Caco-2 (cell line): ENCODE data around the gene ATP9B. TPM values are rescaled to one million over a fixed set of nuclear protein-coding genes. Genes with fewer than 3 reads are reported as not detected.

ENCODE experiments used
- BruUV-seq: library from RNA; stranded (reverse); fragments of 400-500 nt; replicated peaks from 2 replicates; lab custom pipeline; 2021; lab: Mats Ljungman, UMichigan
- CTCF ChIA-PET: fragments of 300-600 bp; sonication (Branson Sonifier 250); formaldehyde crosslinking; loops from one replicate; lab custom pipeline; 2022; ENCODE audit warnings: antibody characterized with exemption; lab: Charles Lee
- POLR2A ChIA-PET: fragments of 300-600 bp; sonication (Branson Sonifier 250); formaldehyde crosslinking; loops from one replicate; lab custom pipeline; 2022; ENCODE audit warnings: antibody characterized with exemption; lab: Charles Lee
- DNase-seq, 2 experiments: peaks; one replicate each; pipeline versions ENCODE4 v3.0.0 to v3.0.0-alpha.2; 2020 to 2022
- H3K27me3 ChIP-seq: replicated peaks from 2 replicates; pipeline ENCODE4 v1.6.0; 2011; ENCODE audit warnings: low read length; ENCODE audit not compliant: control insufficient read depth, insufficient read depth
- H3K36me3 ChIP-seq: 2 replicates; pipeline ENCODE4 v1.5.1; 2011; ENCODE audit warnings: low read length; ENCODE audit not compliant: control insufficient read depth, insufficient read depth
- H3K4me1 ChIP-seq: fragments of 250-450 bp; sonication (Bioruptor Pico); 2 replicates; pipeline ENCODE4 v1.5.1; 2020; ENCODE audit warnings: mild to moderate bottlenecking
- H3K4me3 ChIP-seq: 2 replicates; pipeline ENCODE4 v1.5.1; 2011; ENCODE audit warnings: low read depth, mild to moderate bottlenecking, control low read depth, low read length
- H3K9me3 ChIP-seq: fragments of 250-450 bp; sonication (Bioruptor Pico); 2 replicates; pipeline ENCODE4 v1.5.1; 2020; ENCODE audit warnings: mild to moderate bottlenecking, moderate library complexity
- H3K27ac Mint-ChIP-seq: one replicate; pipeline ENCODE4 v1.8.0; 2022; ENCODE audit warnings: mixed read lengths; ENCODE audit not compliant: unreplicated experiment
- H3K27me3 Mint-ChIP-seq: one replicate; pipeline ENCODE4 v1.8.0; 2022; ENCODE audit warnings: mixed read lengths; ENCODE audit not compliant: insufficient read depth, unreplicated experiment
- H3K36me3 Mint-ChIP-seq: one replicate; pipeline ENCODE4 v1.8.0; 2022; ENCODE audit warnings: mild to moderate bottlenecking, mixed read lengths; ENCODE audit not compliant: insufficient read depth, unreplicated experiment
- H3K4me1 Mint-ChIP-seq: one replicate; pipeline ENCODE4 v1.8.0; 2022; ENCODE audit warnings: low read depth, mixed read lengths; ENCODE audit not compliant: unreplicated experiment
- H3K4me3 Mint-ChIP-seq: one replicate; pipeline ENCODE4 v1.8.0; 2022; ENCODE audit warnings: mild to moderate bottlenecking, moderate library complexity, mixed read lengths; ENCODE audit not compliant: unreplicated experiment
- H3K9me3 Mint-ChIP-seq: one replicate; pipeline ENCODE4 v1.8.0; 2022; ENCODE audit warnings: mixed read lengths; ENCODE audit not compliant: unreplicated experiment
- intact Hi-C: fragments of 100-400 bp; cut with micrococcal nuclease; formaldehyde crosslinking; loops from one replicate; pipeline ENCODE4 v1.10.0; 2022; ENCODE audit not compliant: unreplicated experiment
- total RNA-seq: library from RNA; stranded (reverse); gene quantifications from 2 replicates; pipeline ENCODE4 v1.2.3, GENCODE V29; 2022
- TF ChIP-seq, protein P1 (sequence below), 2 experiments: fragments of 200-600 bp in 1 of 2; IDR thresholded peaks; 1 replicate in 1 of 2; 2 replicates in 1 of 2; pipeline versions ENCODE4 v1.5.1 to v1.8.0; 2011 to 2022; ENCODE audit warnings: antibody characterized with exemption in 1 of 2, control low read depth in 1 of 2, inconsistent platforms in 1 of 2, low read depth in 1 of 2, low read length in 1 of 2, mild to moderate bottlenecking in 1 of 2, moderate library complexity in 1 of 2; ENCODE audit not compliant: insufficient read depth in 1 of 2, severe bottlenecking in 1 of 2, unreplicated experiment in 1 of 2

The ATP9B gene
- total RNA-seq, 1 experiment from 2014 or later = 15.8 TPM

DNA sequence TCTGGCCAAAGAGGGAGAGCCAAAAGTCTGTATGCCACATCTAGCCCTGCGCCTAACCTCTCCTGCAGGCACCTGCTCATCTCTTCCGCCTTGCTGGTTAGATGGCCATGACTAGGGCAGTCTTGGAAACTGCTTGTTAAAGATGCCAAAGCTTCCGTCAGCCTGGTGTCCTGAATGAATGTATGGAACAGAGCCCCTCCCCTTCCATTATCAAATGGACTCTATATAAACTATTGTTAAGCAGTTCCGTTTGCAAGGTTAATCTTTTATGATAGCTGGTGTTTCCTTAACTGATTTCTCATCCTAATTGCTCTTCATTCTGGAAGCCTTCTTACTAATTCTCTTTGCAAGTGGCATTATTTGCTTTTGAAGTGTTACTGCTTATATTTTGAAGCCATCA lies 87.1 kb downstream of the ATP9B start:
- peaks cover 22% of the 10 kb centered on the region for H3K36me3 Mint-ChIP-seq
- no peak overlapping the region for H3K4me3 Mint-ChIP-seq
- intact Hi-C loops = no loop called here
- BruUV-seq = no TSS peak
- H3K4me1 ChIP-seq = no peaks in the 10 kb centered on the region
- TF ChIP-seq, protein P1, sequence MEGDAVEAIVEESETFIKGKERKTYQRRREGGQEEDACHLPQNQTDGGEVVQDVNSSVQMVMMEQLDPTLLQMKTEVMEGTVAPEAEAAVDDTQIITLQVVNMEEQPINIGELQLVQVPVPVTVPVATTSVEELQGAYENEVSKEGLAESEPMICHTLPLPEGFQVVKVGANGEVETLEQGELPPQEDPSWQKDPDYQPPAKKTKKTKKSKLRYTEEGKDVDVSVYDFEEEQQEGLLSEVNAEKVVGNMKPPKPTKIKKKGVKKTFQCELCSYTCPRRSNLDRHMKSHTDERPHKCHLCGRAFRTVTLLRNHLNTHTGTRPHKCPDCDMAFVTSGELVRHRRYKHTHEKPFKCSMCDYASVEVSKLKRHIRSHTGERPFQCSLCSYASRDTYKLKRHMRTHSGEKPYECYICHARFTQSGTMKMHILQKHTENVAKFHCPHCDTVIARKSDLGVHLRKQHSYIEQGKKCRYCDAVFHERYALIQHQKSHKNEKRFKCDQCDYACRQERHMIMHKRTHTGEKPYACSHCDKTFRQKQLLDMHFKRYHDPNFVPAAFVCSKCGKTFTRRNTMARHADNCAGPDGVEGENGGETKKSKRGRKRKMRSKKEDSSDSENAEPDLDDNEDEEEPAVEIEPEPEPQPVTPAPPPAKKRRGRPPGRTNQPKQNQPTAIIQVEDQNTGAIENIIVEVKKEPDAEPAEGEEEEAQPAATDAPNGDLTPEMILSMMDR (IDR thresholded peaks at IDR 0.05; ENCODE audit: insufficient read depth in 1 of 2, low read depth in 1 of 2, low read length in 1 of 2, severe bottlenecking in 1 of 2, unreplicated experiment in 1 of 2) = no peak
- CTCF ChIA-PET = no interaction called here
- peaks cover 9% of the 10 kb centered on the region for H3K4me1 Mint-ChIP-seq
- POLR2A ChIA-PET = no interaction called here
- H3K27me3 Mint-ChIP-seq = no peaks in the 10 kb centered on the region
- no peaks in the 10 kb centered on the region for H3K9me3 Mint-ChIP-seq
- H3K27ac Mint-ChIP-seq = no peak overlapping the region
- no peaks in the 10 kb centered on the region for H3K36me3 ChIP-seq
- DNase-seq = no peak
- H3K27me3 ChIP-seq = no peaks in the 10 kb centered on the region
- H3K9me3 ChIP-seq = no peaks in the 10 kb centered on the region
- H3K4me3 ChIP-seq = no peak overlapping the region

DNA sequence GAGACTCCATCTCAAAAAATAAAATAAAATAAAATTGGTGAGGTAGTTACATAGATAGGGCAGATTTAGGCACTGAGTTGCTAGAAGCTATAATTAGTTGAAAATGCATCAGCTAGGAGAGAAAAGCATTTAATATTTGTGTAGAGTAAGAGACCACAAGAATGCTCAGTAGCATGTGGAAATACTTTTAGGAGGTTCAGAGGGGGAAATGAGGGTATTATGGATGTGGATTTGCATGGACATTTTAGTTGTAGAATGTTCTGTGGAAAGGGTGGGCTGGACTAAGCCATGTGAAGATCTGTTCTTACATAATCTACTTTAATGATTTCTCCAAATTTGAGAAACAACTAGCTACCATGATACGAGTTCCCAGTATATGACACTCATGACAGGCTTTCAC lies 95.5 kb downstream of the ATP9B start:
- no peak for DNase-seq
- BruUV-seq = no TSS peak

DNA sequence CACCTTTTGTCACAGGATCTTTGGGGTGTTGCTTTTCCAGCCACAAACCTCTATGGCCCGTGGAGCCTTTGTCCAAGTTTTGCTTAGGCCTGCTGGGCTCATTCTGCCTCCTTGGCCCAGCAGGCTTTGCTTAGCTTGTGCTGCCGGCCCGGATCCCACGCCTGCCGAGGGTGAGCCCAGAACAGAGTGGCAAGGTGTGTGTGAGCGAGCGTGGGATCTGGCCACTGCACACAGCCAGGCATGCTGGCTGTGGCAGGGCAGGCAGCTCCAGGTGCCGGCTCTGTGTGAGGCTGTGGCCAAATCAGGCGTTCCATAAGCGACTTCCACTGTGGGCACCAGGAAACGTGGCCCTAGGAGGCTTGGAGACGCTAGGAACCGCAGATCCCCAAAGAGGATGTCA lies 97.5 kb downstream of the ATP9B start:
- Histone ChIP-seq H3K36me3 (no peaks in the 10 kb centered on the region), H3K4me1 (no peaks in the 10 kb centered on the region), H3K9me3 (no peaks in the 10 kb centered on the region), H3K4me3 (no peak overlapping the region), H3K27me3 (no peaks in the 10 kb centered on the region)
- Mint-ChIP-seq H3K36me3 (no peaks in the 10 kb centered on the region), H3K4me1 (no peaks in the 10 kb centered on the region), H3K27ac (no peak overlapping the region), H3K9me3 (no peaks in the 10 kb centered on the region), H3K27me3 (no peaks in the 10 kb centered on the region), H3K4me3 (no peak overlapping the region)
- CTCF ChIA-PET = no interaction called here
- intact Hi-C loops = no loop called here
- TF ChIP-seq, protein P1 (IDR thresholded peaks at IDR 0.05; ENCODE audit: insufficient read depth in 1 of 2, low read depth in 1 of 2, low read length in 1 of 2, severe bottlenecking in 1 of 2, unreplicated experiment in 1 of 2) = no peak
- no peak for DNase-seq
- no TSS peak for BruUV-seq
- POLR2A ChIA-PET = no interaction called here

More for the DNA sequence above, 95.5 kb downstream of the ATP9B start:
- ChIA-PET POLR2A (no interaction called here), CTCF (no interaction called here)
- no peaks in the 10 kb centered on the region for H3K36me3 ChIP-seq
- H3K27ac Mint-ChIP-seq = no peak overlapping the region
- H3K4me3 ChIP-seq = no peak overlapping the region
- no peaks in the 10 kb centered on the region for H3K4me1 ChIP-seq
- TF ChIP-seq, protein P1 (IDR thresholded peaks at IDR 0.05; ENCODE audit: insufficient read depth in 1 of 2, low read depth in 1 of 2, low read length in 1 of 2, severe bottlenecking in 1 of 2, unreplicated experiment in 1 of 2) = no peak
- H3K9me3 ChIP-seq = no peaks in the 10 kb centered on the region
- H3K36me3 Mint-ChIP-seq = peaks cover 2% of the 10 kb centered on the region
- no peak overlapping the region for H3K4me3 Mint-ChIP-seq
- no peaks in the 10 kb centered on the region for H3K9me3 Mint-ChIP-seq
- intact Hi-C loops = no loop called here
- H3K4me1 Mint-ChIP-seq = no peaks in the 10 kb centered on the region
- no peaks in the 10 kb centered on the region for H3K27me3 ChIP-seq
- H3K27me3 Mint-ChIP-seq = no peaks in the 10 kb centered on the region
